OCI-LY1 (cell line): ENCODE results near the gene MMP25.
"Not testable (repeated sequence)": the region's sequence is repeated elsewhere in the genome, so short reads cannot be mapped to it uniquely, and the experiment has no call there.

Experiments
- H2AFZ ChIP-seq: fragments of 200-600 bp; sonication (generic), shearing (Covaris generic); 2 replicates; pipeline ENCODE4 v1.6.0; 2014; ENCODE audit warnings: antibody characterized with exemption, mild to moderate bottlenecking, low read length
- H3F3A ChIP-seq: fragments of 200-600 bp; sonication (generic), shearing (Covaris generic); 2 replicates; pipeline ENCODE4 v1.6.0; 2014; ENCODE audit warnings: mild to moderate bottlenecking, antibody characterized with exemption, low read length, moderate library complexity; ENCODE audit not compliant: insufficient read depth
- H3K27ac ChIP-seq: fragments of 200-600 bp; sonication (generic); 2 replicates; pipeline ENCODE4 v1.5.1; 2014; ENCODE audit warnings: low read length, mixed run types, mild to moderate bottlenecking, low read depth; ENCODE audit not compliant: poor library complexity, severe bottlenecking
- H3K27me3 ChIP-seq: fragments of 200-600 bp; sonication (generic); 2 replicates; pipeline ENCODE4 v1.6.0; 2014; ENCODE audit warnings: antibody characterized with exemption, mild to moderate bottlenecking, low read length, moderate library complexity; ENCODE audit not compliant: insufficient read depth
- H3K36me3 ChIP-seq: fragments of 200-600 bp; sonication (generic); 2 replicates; pipeline ENCODE4 v1.6.1; 2014; ENCODE audit warnings: mild to moderate bottlenecking, antibody characterized with exemption, low read length, moderate library complexity, mixed read lengths; ENCODE audit not compliant: insufficient read depth
- H3K4me1 ChIP-seq: fragments of 200-600 bp; sonication (generic); 2 replicates; pipeline ENCODE4 v1.5.1; 2014; ENCODE audit warnings: mild to moderate bottlenecking, low read length, moderate library complexity; ENCODE audit not compliant: insufficient read depth, severe bottlenecking
- H3K4me2 ChIP-seq: fragments of 200-600 bp; sonication (generic), shearing (Covaris generic); 2 replicates; pipeline ENCODE4 v1.6.1; 2014; ENCODE audit warnings: low read length
- H3K4me3 ChIP-seq: fragments of 200-600 bp; sonication (generic); 2 replicates; pipeline ENCODE4 v1.5.1; 2014; ENCODE audit warnings: low read length, low read depth, mild to moderate bottlenecking, mixed read lengths; ENCODE audit not compliant: poor library complexity, severe bottlenecking
- H3K79me2 ChIP-seq: fragments of 200-600 bp; shearing (Covaris generic); 2 replicates; pipeline ENCODE4 v1.6.1; 2016; ENCODE audit warnings: mixed run types, low read length, mixed read lengths; ENCODE audit not compliant: insufficient read depth
- H3K9ac ChIP-seq: fragments of 200-600 bp; sonication (generic), shearing (Covaris generic); 2 replicates; pipeline ENCODE4 v1.6.1; 2014; ENCODE audit warnings: mild to moderate bottlenecking, low read length, mixed read lengths
- H3K9me2 ChIP-seq: fragments of 200-600 bp; sonication (generic), shearing (Covaris generic); 2 replicates; pipeline ENCODE4 v1.6.1; 2014; ENCODE audit warnings: low read depth, mild to moderate bottlenecking, low read length, mixed read lengths
- H3K9me3 ChIP-seq: fragments of 200-600 bp; shearing (Covaris generic); 2 replicates; pipeline ENCODE4 v1.6.1; 2014; ENCODE audit warnings: low read length, mixed read lengths
- H4K20me1 ChIP-seq: fragments of 200-600 bp; sonication (generic), shearing (Covaris generic); 2 replicates; pipeline ENCODE4 v1.6.0; 2016; ENCODE audit warnings: mild to moderate bottlenecking, low read length; ENCODE audit not compliant: insufficient read depth
- CTCF ChIP-seq: fragments of 200-600 bp; sonication (generic), shearing (Covaris generic); IDR thresholded peaks from 2 replicates; pipeline ENCODE4 v1.5.1; 2017; ENCODE audit warnings: mild to moderate bottlenecking, antibody characterized with exemption, low read length, moderate library complexity, mixed read lengths
- EZH2 ChIP-seq: fragments of 200-600 bp; sonication (generic), shearing (Covaris generic); IDR thresholded peaks from 2 replicates; pipeline ENCODE4 v1.8.0; 2017; ENCODE audit warnings: borderline replicate concordance, mixed run types, mild to moderate bottlenecking, antibody characterized with exemption, low read length, moderate library complexity, mixed read lengths

Gene MMP25

GRCh38 chr16:3071655-3072054, 25.3 kb downstream of the MMP25 start:
- no peaks in the 10 kb centered on the region for H3K9me2 ChIP-seq
- H3K36me3 ChIP-seq: no peaks in the 10 kb centered on the region; the same call in 1 of the 2 replicates
- H3K9me3 ChIP-seq: no peaks in the 10 kb centered on the region
- H3K4me2 ChIP-seq: no peak overlapping the region
- H3K9ac ChIP-seq: no peak overlapping the region
- H3F3A ChIP-seq: no peaks in the 10 kb centered on the region
- H3K27ac ChIP-seq: no peak overlapping the region
- TF ChIP-seq EZH2 (no peak), CTCF (no peak)
- no peaks in the 10 kb centered on the region for H3K79me2 ChIP-seq
- H2AFZ ChIP-seq: no peak overlapping the region
- H4K20me1 ChIP-seq: no peaks in the 10 kb centered on the region
- peaks cover 3% of the 10 kb centered on the region; the same call in 1 of the 2 replicates for H3K27me3 ChIP-seq
- no peak overlapping the region for H3K4me3 ChIP-seq
- peaks cover 17% of the 10 kb centered on the region for H3K4me1 ChIP-seq

- not testable (repeated sequence) for H2AFZ ChIP-seq, H3K4me3 ChIP-seq, H3K9me3 ChIP-seq, H4K20me1 ChIP-seq, H3K9ac ChIP-seq, H3K4me2 ChIP-seq, H3K27ac ChIP-seq, H3K36me3 ChIP-seq, H3K79me2 ChIP-seq, H3K27me3 ChIP-seq, H3K9me2 ChIP-seq, H3F3A ChIP-seq
- peaks cover 22% of the 10 kb centered on the region for H3K4me1 ChIP-seq
These were observed 25.8 kb downstream of the MMP25 start for GRCh38 chr16:3072148-3072547.

GRCh38 chr16:3072576-3073263, 26.4 kb downstream of the MMP25 start:
- H3K79me2 ChIP-seq, H3K9me2 ChIP-seq, H3K27ac ChIP-seq, H3F3A ChIP-seq, H3K9ac ChIP-seq, H3K36me3 ChIP-seq, H3K4me2 ChIP-seq, H3K9me3 ChIP-seq, H4K20me1 ChIP-seq, H2AFZ ChIP-seq, H3K4me3 ChIP-seq: not testable (repeated sequence)
- Histone ChIP-seq H3K4me1 (peaks cover 22% of the 10 kb centered on the region), H3K27me3 (peaks cover 12% of the 10 kb centered on the region; the same call in 1 of the 2 replicates)

GRCh38 chr16:3073448-3073847, 27.1 kb downstream of the MMP25 start:
- Histone ChIP-seq H3F3A (no peaks in the 10 kb centered on the region), H3K27me3 (peaks cover 12% of the 10 kb centered on the region; the same call in 1 of the 2 replicates), H3K4me1 (peaks cover 22% of the 10 kb centered on the region), H3K4me2 (no peak overlapping the region), H3K9ac (no peak overlapping the region), H3K79me2 (no peaks in the 10 kb centered on the region), H3K27ac (no peak overlapping the region), H3K36me3 (no peaks in the 10 kb centered on the region; the same call in 1 of the 2 replicates), H2AFZ (no peak overlapping the region), H3K4me3 (no peak overlapping the region), H3K9me2 (no peaks in the 10 kb centered on the region), H4K20me1 (no peaks in the 10 kb centered on the region), H3K9me3 (no peaks in the 10 kb centered on the region)
- TF ChIP-seq EZH2 (no peak), CTCF (no peak)
